ENCODE results near the gene ZDHHC8.

ZDHHC8 gene

GRCh38 chr22:20130319-20130718 is 1.3 kb upstream of the ZDHHC8 start:
- DNase-seq (ENCODE audit: low spot score) = no peak

- DNase-seq (ENCODE audit: low spot score) = no peak
Observed at GRCh38 chr22:20130731-20131596, 640 bp upstream of the ZDHHC8 start.

- DNase-seq (ENCODE audit: low spot score) = no peak
Observed at GRCh38 chr22:20131859-20132685, 468 bp downstream of the ZDHHC8 start.

GRCh38 chr22:20132686-20133246 is 1.2 kb downstream of the ZDHHC8 start:
- DNase-seq (ENCODE audit: low spot score) = no peak

GRCh38 chr22:20133930-20134549 is 2.4 kb downstream of the ZDHHC8 start:
- no peak for DNase-seq (ENCODE audit: low spot score)

GRCh38 chr22:20135265-20135664 is 3.7 kb downstream of the ZDHHC8 start:
- DNase-seq (ENCODE audit: low spot score) = no peak

- no peak for DNase-seq (ENCODE audit: low spot score)
Observed at GRCh38 chr22:20135806-20136602, 4.4 kb downstream of the ZDHHC8 start.

GRCh38 chr22:20136603-20136873 is 4.9 kb downstream of the ZDHHC8 start:
- DNase-seq (ENCODE audit: low spot score) = no peak

GRCh38 chr22:20137113-20137512 is 5.5 kb downstream of the ZDHHC8 start:
- DNase-seq (ENCODE audit: low spot score) = no peak

- no peak for DNase-seq (ENCODE audit: low spot score)
Observed at GRCh38 chr22:20137671-20138416, 6.2 kb downstream of the ZDHHC8 start.

- DNase-seq (ENCODE audit: low spot score) = no peak
Observed at GRCh38 chr22:20138417-20138738, 6.8 kb downstream of the ZDHHC8 start.

GRCh38 chr22:20138868-20139267 is 7.3 kb downstream of the ZDHHC8 start:
- DNase-seq (ENCODE audit: low spot score) = no peak

- no peak for DNase-seq (ENCODE audit: low spot score)
Observed at GRCh38 chr22:20139391-20140106, 7.9 kb downstream of the ZDHHC8 start.

- DNase-seq (ENCODE audit: low spot score) = no peak
Observed at GRCh38 chr22:20140107-20140445, 8.5 kb downstream of the ZDHHC8 start.

GRCh38 chr22:20140521-20140964 is 8.9 kb downstream of the ZDHHC8 start:
- DNase-seq (ENCODE audit: low spot score) = no peak

GRCh38 chr22:20141186-20142077 is 9.8 kb downstream of the ZDHHC8 start:
- DNase-seq (ENCODE audit: low spot score) = no peak

GRCh38 chr22:20142711-20143621 is 11.4 kb downstream of the ZDHHC8 start:
- no peak for DNase-seq (ENCODE audit: low spot score)

- DNase-seq (ENCODE audit: low spot score) = no peak
Observed at GRCh38 chr22:20143883-20144665, 12.5 kb downstream of the ZDHHC8 start.
